Right atrium auricular region (tissue), 2 donors: ENCODE data around the gene OXNAD1. TPM values are rescaled to one million over a fixed set of nuclear protein-coding genes. Genes with fewer than 3 reads are reported as not detected.

Experiments used
- DNase-seq: peaks from one replicate; pipeline ENCODE4 v3.0.0-alpha.2; 2019; ENCODE audit warnings: low spot score
- H3K27ac ChIP-seq, 2 donors: fragments of 200-600 bp; sonication (generic); 1 replicate in 1 of 2; 2 replicates in 1 of 2; pipeline ENCODE4 v1.5.1; 2016 to 2019
- H3K27me3 ChIP-seq, 2 donors: fragments of 200-600 bp; sonication (generic); one replicate each; pipeline versions ENCODE4 v1.5.1 to v1.6.0; 2017 to 2019
- H3K36me3 ChIP-seq: fragments of 200-600 bp; sonication (generic); one replicate; pipeline ENCODE4 v1.5.1; 2016
- H3K4me1 ChIP-seq, 2 donors: fragments of 200-600 bp; sonication (generic); one replicate each; pipeline versions ENCODE4 v1.5.1 to v1.6.0; 2017 to 2019
- H3K4me3 ChIP-seq, 2 donors: fragments of 200-600 bp; sonication (generic); 1 replicate in 1 of 2; 2 replicates in 1 of 2; pipeline ENCODE4 v1.5.1; 2017 to 2019; ENCODE audit warnings: mild to moderate bottlenecking in 1 of 2, moderate library complexity in 1 of 2
- H3K9me3 ChIP-seq, 2 donors: fragments of 200-600 bp; sonication (generic); one replicate each; pipeline ENCODE4 v1.5.1; 2019
- total RNA-seq, 2 donors: library from RNA; depleted of rRNA; stranded (reverse); fragments of >200 nt; gene quantifications; one replicate each; pipeline ENCODE4 v1.1.0, GENCODE V29; 2016
- TF ChIP-seq, protein P1 (sequence below), 2 donors: fragments of 200-600 bp; sonication (generic); IDR thresholded peaks; one replicate each; pipeline ENCODE4 v1.5.1; 2019; ENCODE audit warnings: antibody characterized with exemption in 2 of 2

Gene OXNAD1
- total RNA-seq, 2 donors from 2014 or later, result 9.8 to 15.7 TPM

DNA sequence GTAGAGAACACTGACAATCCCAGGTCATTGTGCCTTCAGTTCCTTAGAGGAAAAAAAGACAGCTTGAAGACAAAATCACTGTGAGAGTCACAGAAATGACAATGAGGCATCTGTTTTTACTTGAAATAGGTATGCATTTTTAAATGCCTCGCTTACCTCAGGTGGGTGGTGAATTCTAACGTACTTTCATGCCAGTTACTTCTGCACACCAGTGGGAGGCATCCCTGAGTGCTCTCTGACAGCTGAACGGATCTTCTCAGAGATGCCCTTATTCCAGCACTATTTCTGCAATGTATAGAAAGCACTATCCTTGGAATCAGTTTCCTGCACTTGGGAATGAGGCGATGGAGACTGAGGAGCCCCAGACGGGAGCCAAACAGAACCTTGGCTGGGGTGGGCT, 16.5 kb upstream of the OXNAD1 start:
- Histone ChIP-seq H3K27ac (no peak overlapping the region), H3K27me3 (no peaks in the 10 kb centered on the region)
- no peak for DNase-seq

GRCh38 chr3:16249336-16249735, 15.7 kb upstream of the OXNAD1 start:
- H3K9me3 ChIP-seq, result no peaks in the 10 kb centered on the region
- no peak overlapping the region for H3K4me3 ChIP-seq
- H3K27ac ChIP-seq, result no peak overlapping the region
- H3K27me3 ChIP-seq, result no peaks in the 10 kb centered on the region
- no peaks in the 10 kb centered on the region for H3K36me3 ChIP-seq
- DNase-seq, result no peak
- peaks cover 0 to 31% of the 10 kb centered on the region in 2 donors for H3K4me1 ChIP-seq
- TF ChIP-seq, protein P1, sequence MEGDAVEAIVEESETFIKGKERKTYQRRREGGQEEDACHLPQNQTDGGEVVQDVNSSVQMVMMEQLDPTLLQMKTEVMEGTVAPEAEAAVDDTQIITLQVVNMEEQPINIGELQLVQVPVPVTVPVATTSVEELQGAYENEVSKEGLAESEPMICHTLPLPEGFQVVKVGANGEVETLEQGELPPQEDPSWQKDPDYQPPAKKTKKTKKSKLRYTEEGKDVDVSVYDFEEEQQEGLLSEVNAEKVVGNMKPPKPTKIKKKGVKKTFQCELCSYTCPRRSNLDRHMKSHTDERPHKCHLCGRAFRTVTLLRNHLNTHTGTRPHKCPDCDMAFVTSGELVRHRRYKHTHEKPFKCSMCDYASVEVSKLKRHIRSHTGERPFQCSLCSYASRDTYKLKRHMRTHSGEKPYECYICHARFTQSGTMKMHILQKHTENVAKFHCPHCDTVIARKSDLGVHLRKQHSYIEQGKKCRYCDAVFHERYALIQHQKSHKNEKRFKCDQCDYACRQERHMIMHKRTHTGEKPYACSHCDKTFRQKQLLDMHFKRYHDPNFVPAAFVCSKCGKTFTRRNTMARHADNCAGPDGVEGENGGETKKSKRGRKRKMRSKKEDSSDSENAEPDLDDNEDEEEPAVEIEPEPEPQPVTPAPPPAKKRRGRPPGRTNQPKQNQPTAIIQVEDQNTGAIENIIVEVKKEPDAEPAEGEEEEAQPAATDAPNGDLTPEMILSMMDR (IDR thresholded peaks at IDR 0.05), result peak in 1 of 2 donors; percentile 35

More for the DNA sequence above, 16.5 kb upstream of the OXNAD1 start:
- Histone ChIP-seq H3K9me3 (no peaks in the 10 kb centered on the region), H3K4me1 (peaks cover 0 to 38% of the 10 kb centered on the region in 2 donors), H3K4me3 (no peak overlapping the region), H3K36me3 (no peaks in the 10 kb centered on the region)
- TF ChIP-seq, protein P1 (IDR thresholded peaks at IDR 0.05), result no peak

- TF ChIP-seq, protein P1 (IDR thresholded peaks at IDR 0.05), result no peak
- Histone ChIP-seq H3K36me3 (no peaks in the 10 kb centered on the region), H3K27me3 (no peaks in the 10 kb centered on the region), H3K4me1 (peaks cover 0 to 25% of the 10 kb centered on the region in 2 donors), H3K4me3 (no peak overlapping the region), H3K27ac (no peak overlapping the region), H3K9me3 (no peaks in the 10 kb centered on the region)
- DNase-seq, result no peak
Measured at GRCh38 chr3:16249886-16250285, 15.1 kb upstream of the OXNAD1 start.

- no peaks in the 10 kb centered on the region for H3K9me3 ChIP-seq
- TF ChIP-seq, protein P1 (IDR thresholded peaks at IDR 0.05), result no peak
- no peak overlapping the region for H3K4me3 ChIP-seq
- no peak overlapping the region for H3K27ac ChIP-seq
- no peaks in the 10 kb centered on the region for H3K36me3 ChIP-seq
- DNase-seq, result no peak
- no peaks in the 10 kb centered on the region for H3K27me3 ChIP-seq
- H3K4me1 ChIP-seq, result peaks cover 0 to 25% of the 10 kb centered on the region in 2 donors
Measured at GRCh38 chr3:16251316-16252085, 13.5 kb upstream of the OXNAD1 start.

- H3K4me3 ChIP-seq, result no peak overlapping the region
- TF ChIP-seq, protein P1 (IDR thresholded peaks at IDR 0.05), result no peak
- no peaks in the 10 kb centered on the region for H3K27me3 ChIP-seq
- H3K36me3 ChIP-seq, result no peaks in the 10 kb centered on the region
- H3K9me3 ChIP-seq, result no peaks in the 10 kb centered on the region
- DNase-seq, result no peak
- H3K4me1 ChIP-seq, result peaks cover 0 to 20% of the 10 kb centered on the region in 2 donors
- no peak overlapping the region for H3K27ac ChIP-seq
Measured at GRCh38 chr3:16252243-16252978, 12.6 kb upstream of the OXNAD1 start.
